OCI-LY1 (cell line): ENCODE measurements around the gene EYS.

Experiments used
- EZH2 ChIP-seq: fragments of 200-600 bp; sonication (generic), shearing (Covaris generic); IDR thresholded peaks from 2 replicates; pipeline ENCODE4 v1.8.0; 2017; ENCODE audit warnings: borderline replicate concordance, mixed run types, mild to moderate bottlenecking, antibody characterized with exemption, low read length, moderate library complexity, mixed read lengths
- TF ChIP-seq, protein P1 (sequence below): fragments of 200-600 bp; sonication (generic), shearing (Covaris generic); IDR thresholded peaks from 2 replicates; pipeline ENCODE4 v1.5.1; 2017; ENCODE audit warnings: mild to moderate bottlenecking, antibody characterized with exemption, low read length, moderate library complexity, mixed read lengths

DNA sequence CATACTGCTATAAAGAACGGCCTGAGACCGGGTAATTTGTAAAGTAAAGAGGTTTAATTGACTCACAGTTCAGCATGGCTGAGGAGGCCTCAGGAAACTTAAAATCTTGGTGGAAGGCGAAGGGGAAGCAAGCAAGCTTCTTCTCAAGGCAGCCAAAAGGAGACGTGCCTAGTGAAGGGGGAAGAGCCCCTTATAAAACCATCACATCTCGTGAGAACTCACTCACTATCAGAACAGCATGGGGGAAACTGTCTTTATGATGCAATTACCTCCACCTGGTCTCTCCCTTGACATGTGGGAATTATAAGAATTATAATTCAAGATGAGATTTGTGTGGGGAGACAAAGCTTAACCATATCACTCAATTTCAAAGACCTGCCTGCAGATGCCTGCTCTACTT is 447.0 kb downstream of the EYS start:
- TF ChIP-seq EZH2 = no peak
- TF ChIP-seq, protein P1, sequence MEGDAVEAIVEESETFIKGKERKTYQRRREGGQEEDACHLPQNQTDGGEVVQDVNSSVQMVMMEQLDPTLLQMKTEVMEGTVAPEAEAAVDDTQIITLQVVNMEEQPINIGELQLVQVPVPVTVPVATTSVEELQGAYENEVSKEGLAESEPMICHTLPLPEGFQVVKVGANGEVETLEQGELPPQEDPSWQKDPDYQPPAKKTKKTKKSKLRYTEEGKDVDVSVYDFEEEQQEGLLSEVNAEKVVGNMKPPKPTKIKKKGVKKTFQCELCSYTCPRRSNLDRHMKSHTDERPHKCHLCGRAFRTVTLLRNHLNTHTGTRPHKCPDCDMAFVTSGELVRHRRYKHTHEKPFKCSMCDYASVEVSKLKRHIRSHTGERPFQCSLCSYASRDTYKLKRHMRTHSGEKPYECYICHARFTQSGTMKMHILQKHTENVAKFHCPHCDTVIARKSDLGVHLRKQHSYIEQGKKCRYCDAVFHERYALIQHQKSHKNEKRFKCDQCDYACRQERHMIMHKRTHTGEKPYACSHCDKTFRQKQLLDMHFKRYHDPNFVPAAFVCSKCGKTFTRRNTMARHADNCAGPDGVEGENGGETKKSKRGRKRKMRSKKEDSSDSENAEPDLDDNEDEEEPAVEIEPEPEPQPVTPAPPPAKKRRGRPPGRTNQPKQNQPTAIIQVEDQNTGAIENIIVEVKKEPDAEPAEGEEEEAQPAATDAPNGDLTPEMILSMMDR = no peak
